H1 (cell line): Measurements from ENCODE around the gene TFR2. TPM values are rescaled to one million over a fixed set of nuclear protein-coding genes. Genes with fewer than 3 reads are reported as not detected.

Source experiments
- CTCF ChIA-PET: fragments of 300-600 bp; sonication (Branson Sonifier 250); formaldehyde crosslinking; loops from one replicate; lab custom pipeline; 2021; ENCODE audit not compliant: partially characterized antibody; lab: Charles Lee
- POLR2A ChIA-PET: fragments of 300-600 bp; sonication (Branson Sonifier 250); formaldehyde crosslinking; loops from one replicate; lab custom pipeline; 2021; ENCODE audit warnings: inconsistent platforms; ENCODE audit not compliant: partially characterized antibody; lab: Charles Lee
- DNase-seq, 2 experiments: peaks; one replicate each; pipeline versions ENCODE4 v3.0.0 to v3.0.0-alpha.2; 2010 to 2022; ENCODE audit warnings: low spot score in 2 of 2, low read depth in 1 of 2, mixed read lengths in 1 of 2
- FAIRE-seq: peaks from 2 replicates; lab custom pipeline; 2011; peaks lifted over from hg19 to GRCh38; lab: Jason Lieb, UNC
- H2AFZ ChIP-seq: 2 replicates; pipeline ENCODE4 v1.8.1; 2012; ENCODE audit warnings: low read length, inconsistent platforms
- H2AK5ac ChIP-seq: 2 replicates; pipeline ENCODE4 v1.6.1; 2013; ENCODE audit warnings: low read depth, low read length
- H2BK120ac ChIP-seq: replicated peaks from 2 replicates; pipeline ENCODE3; 2013; ENCODE audit warnings: low read depth, low read length, inconsistent platforms
- H2BK12ac ChIP-seq: 2 replicates; pipeline ENCODE4 v1.6.1; 2013; ENCODE audit warnings: low read depth, low read length
- H2BK15ac ChIP-seq: 2 replicates; pipeline ENCODE4 v1.6.1; 2013; ENCODE audit warnings: low read length
- H2BK20ac ChIP-seq: 2 replicates; pipeline ENCODE4 v1.6.1; 2013; ENCODE audit warnings: low read length
- H2BK5ac ChIP-seq: 2 replicates; pipeline ENCODE4 v1.6.1; 2013; ENCODE audit warnings: low read depth, low read length
- H3K14ac ChIP-seq: 2 replicates; pipeline ENCODE4 v1.6.1; 2013; ENCODE audit warnings: inconsistent platforms; ENCODE audit not compliant: insufficient read length
- H3K18ac ChIP-seq: 2 replicates; pipeline ENCODE4 v1.6.1; 2013; ENCODE audit warnings: low read length; ENCODE audit errors: extremely low read depth
- H3K23ac ChIP-seq: 2 replicates; pipeline ENCODE4 v1.6.1; 2013; ENCODE audit warnings: inconsistent platforms; ENCODE audit not compliant: insufficient read length
- H3K23me2 ChIP-seq: 2 replicates; pipeline ENCODE4 v1.6.1; 2013; ENCODE audit warnings: low read depth, low read length
- H3K27ac ChIP-seq: 2 replicates; pipeline ENCODE4 v1.6.1; 2011; ENCODE audit warnings: low read depth, low read length, inconsistent platforms
- H3K27me3 ChIP-seq, 4 experiments: replicated peaks in 1 of 4; 1 replicate in 1 of 4; 2 replicates in 3 of 4; pipeline versions ENCODE4 v1.6.1 to v1.8.1; 2011 to 2013; ENCODE audit warnings: low read length in 3 of 4, mild to moderate bottlenecking in 3 of 4, inconsistent platforms in 2 of 4, mixed read lengths in 2 of 4, moderate library complexity in 1 of 4; ENCODE audit not compliant: control insufficient read depth in 3 of 4, insufficient read depth in 3 of 4; ENCODE audit errors: extremely low read depth in 1 of 4
- H3K36me3 ChIP-seq, 4 experiments: 2 replicates each; pipeline versions ENCODE4 v1.6.1 to v1.8.1; 2011 to 2013; ENCODE audit warnings: mild to moderate bottlenecking in 4 of 4, low read length in 3 of 4, moderate library complexity in 2 of 4, control low read depth in 1 of 4, inconsistent platforms in 1 of 4; ENCODE audit not compliant: insufficient read depth in 4 of 4, control insufficient read depth in 2 of 4
- H3K4ac ChIP-seq: replicated peaks from 2 replicates; pipeline ENCODE3; 2013; ENCODE audit warnings: low read length, low read depth, mixed read lengths, inconsistent platforms; ENCODE audit not compliant: insufficient read length
- H3K4me1 ChIP-seq, 4 experiments: replicated peaks in 1 of 4; 1 replicate in 1 of 4; 2 replicates in 3 of 4; pipeline versions ENCODE4 v1.6.1 to v1.8.1; 2011 to 2013; ENCODE audit warnings: low read length in 3 of 4, inconsistent platforms in 2 of 4, mixed read lengths in 1 of 4; ENCODE audit not compliant: insufficient read depth in 4 of 4, control insufficient read depth in 3 of 4
- H3K4me2 ChIP-seq, 2 experiments: 2 replicates each; pipeline versions ENCODE4 v1.6.1 to v1.8.1; 2011 to 2013; ENCODE audit warnings: low read depth in 2 of 2, low read length in 2 of 2, control low read depth in 1 of 2, inconsistent platforms in 1 of 2, mild to moderate bottlenecking in 1 of 2; ENCODE audit not compliant: insufficient read depth in 1 of 2
- H3K4me3 ChIP-seq, 4 experiments: fragments of 200-600, 300-600 bp in 1 of 4; sonication (generic), shearing (Covaris generic), sonication (Bioruptor Twin) in 1 of 4; 2 replicates each; pipeline versions ENCODE4 v1.5.1 to v1.8.1; 2011 to 2016; ENCODE audit warnings: low read length in 4 of 4, low read depth in 3 of 4, control low read depth in 2 of 4, inconsistent platforms in 2 of 4, mild to moderate bottlenecking in 2 of 4, mixed read lengths in 1 of 4, moderate library complexity in 1 of 4; ENCODE audit not compliant: insufficient read depth in 2 of 4; ENCODE audit errors: extremely low read depth in 1 of 4
- H3K56ac ChIP-seq: replicated peaks from 2 replicates; pipeline ENCODE3; 2013; ENCODE audit warnings: low read depth, mild to moderate bottlenecking, mixed read lengths, low read length, inconsistent platforms; ENCODE audit not compliant: insufficient read length
- H3K79me1 ChIP-seq: 2 replicates; pipeline ENCODE4 v1.6.1; 2013; ENCODE audit warnings: low read depth, low read length, control low read depth
- H3K79me2 ChIP-seq, 2 experiments: 2 replicates each; pipeline versions ENCODE4 v1.6.1 to v1.8.1; 2012 to 2013; ENCODE audit warnings: low read length in 2 of 2, mild to moderate bottlenecking in 2 of 2, inconsistent platforms in 1 of 2; ENCODE audit not compliant: insufficient read depth in 2 of 2, control insufficient read depth in 1 of 2
- H3K9ac ChIP-seq, 4 experiments: replicated peaks in 1 of 4; 1 replicate in 1 of 4; 2 replicates in 3 of 4; pipeline versions ENCODE4 v1.6.1 to v1.8.1; 2011 to 2013; ENCODE audit warnings: low read depth in 3 of 4, low read length in 3 of 4, control low read depth in 2 of 4, mild to moderate bottlenecking in 2 of 4, moderate library complexity in 2 of 4, inconsistent platforms in 1 of 4; ENCODE audit errors: extremely low read depth in 1 of 4
- H3K9me3 ChIP-seq, 2 experiments: 2 replicates each; pipeline versions ENCODE4 v1.6.1 to v1.8.1; 2012 to 2013; ENCODE audit warnings: mild to moderate bottlenecking in 2 of 2, moderate library complexity in 2 of 2, control low read depth in 1 of 2, inconsistent platforms in 1 of 2, low read depth in 1 of 2, low read length in 1 of 2, mixed read lengths in 1 of 2; ENCODE audit not compliant: insufficient read depth in 2 of 2
- H4K20me1 ChIP-seq, 2 experiments: replicated peaks in 1 of 2; 2 replicates each; pipeline versions ENCODE3 to v1.8.1; 2011 to 2013; ENCODE audit warnings: inconsistent platforms in 2 of 2, low read length in 2 of 2, mild to moderate bottlenecking in 1 of 2; ENCODE audit not compliant: insufficient read depth in 2 of 2, control insufficient read depth in 1 of 2
- H4K5ac ChIP-seq: 2 replicates; pipeline ENCODE4 v1.6.1; 2013; ENCODE audit warnings: low read length, low read depth, mixed read lengths, inconsistent platforms; ENCODE audit not compliant: insufficient read length
- H4K8ac ChIP-seq: 2 replicates; pipeline ENCODE4 v1.8.0; 2013; ENCODE audit warnings: mild to moderate bottlenecking, moderate library complexity, low read length, inconsistent platforms; ENCODE audit not compliant: insufficient read depth; ENCODE audit errors: extremely low read depth
- H4K91ac ChIP-seq: replicated peaks from 2 replicates; pipeline ENCODE3; 2013; ENCODE audit warnings: low read length, mixed read lengths, inconsistent platforms; ENCODE audit not compliant: insufficient read length
- ASH2L ChIP-seq: fragments of 200-600, 300-600 bp; sonication (generic); IDR thresholded peaks from one replicate; pipeline ENCODE4 v1.7.1; 2017; ENCODE audit warnings: low read length
- EGR1 ChIP-seq: IDR thresholded peaks from 2 replicates; pipeline ENCODE4 v1.6.1; 2011; ENCODE audit warnings: low read depth, low read length, borderline replicate concordance
- FOSL1 ChIP-seq: IDR thresholded peaks from 2 replicates; pipeline ENCODE4 v1.6.1; 2011; ENCODE audit warnings: mild to moderate bottlenecking, low read depth, low read length, moderate library complexity; ENCODE audit not compliant: insufficient read depth
- MAFK ChIP-seq: IDR thresholded peaks from 2 replicates; pipeline ENCODE4 v1.6.1; 2012; ENCODE audit warnings: low read depth, mild to moderate bottlenecking, improper control_type of control experiment, low read length
- SP1 ChIP-seq: IDR thresholded peaks from 2 replicates; pipeline ENCODE4 v1.6.1; 2011; ENCODE audit warnings: low read depth, low read length
- TAF1 ChIP-seq: IDR thresholded peaks from 2 replicates; pipeline ENCODE4 v1.6.1; 2011; ENCODE audit warnings: mild to moderate bottlenecking, low read depth, low read length
- TAF7 ChIP-seq: optimal IDR thresholded peaks from 2 replicates; pipeline ENCODE3; 2011; ENCODE audit warnings: low read depth, mild to moderate bottlenecking, inconsistent platforms, low read length, moderate library complexity, borderline replicate concordance
- TBP ChIP-seq: IDR thresholded peaks from 2 replicates; pipeline ENCODE4 v1.6.1; 2011; ENCODE audit warnings: low read depth, low read length, improper control_type of control experiment
- TCF12 ChIP-seq: IDR thresholded peaks from 2 replicates; pipeline ENCODE4 v1.6.1; 2011; ENCODE audit warnings: low read depth, mild to moderate bottlenecking, low read length
- USF2 ChIP-seq: IDR thresholded peaks from 2 replicates; pipeline ENCODE4 v1.6.1; 2011; ENCODE audit warnings: low read length, improper control_type of control experiment
- ZNF274 ChIP-seq: IDR thresholded peaks from 2 replicates; pipeline ENCODE4 v1.7.0; 2012; ENCODE audit warnings: low read length, borderline replicate concordance; ENCODE audit errors: extremely low read depth
- WGBS, 2 experiments: shearing (Covaris generic) in 1 of 2; methylation state at CpG; one replicate each; pipeline versions ENCODE4 v1.1.6 to v1.1.7; 2013 to 2015; ENCODE audit warnings: low lambda C conversion rate in 2 of 2, mixed read lengths in 2 of 2, inconsistent platforms in 1 of 2, low coverage in 1 of 2, missing lambda C conversion rate in 1 of 2; ENCODE audit not compliant: insufficient replicate concordance in 2 of 2, insufficient coverage in 1 of 2, insufficient read length in 1 of 2; ENCODE audit errors: extremely low coverage in 1 of 2, missing lambda C conversion rate in 1 of 2; 5-methylcytosine and 5-hydroxymethylcytosine counted together
- polyA plus RNA-seq, 7 experiments: library from polyadenylated mRNA; depleted of rRNA in 3 of 7; stranded (reverse) in 5 of 7; unstranded in 2 of 7; fragments of >200 nt in 5 of 7; fragments of 200-250 nt in 2 of 7; gene quantifications; 1 replicate in 5 of 7; 2 replicates in 1 of 7; 4 replicates in 1 of 7; pipeline versions ENCODE4 v1.2.1 to v1.2.3, GENCODE V29; 2011 to 2013; ENCODE audit warnings: missing spikeins in 2 of 7, mixed read lengths in 2 of 7
- total RNA-seq: library from RNA; stranded (reverse); fragmentation: NEBNext Ultra II Directional; extraction: Animal tissue kit (Norgen Biotek cat#: 25700); gene quantifications from 2 replicates; pipeline ENCODE4 v1.2.1, GENCODE V29; 2021

The TFR2 gene
- total and polyA plus RNA-seq, 2 of the 8 experiments (the other 6 are each of a cell fraction or from before 2014, with no cell fraction given): 4.6 to 5.7 TPM

- CTCF ChIA-PET: interaction anchor here (0.9 to 4.8 kb wide), 5 partner anchors 10 to 181 kb away, joined by 3 to 53 read pairs (median 5); partner anchors contain the start of genes FBXO24 and LRCH4
- H3K4me2 ChIP-seq: no peak overlapping the region
- DNase-seq: no peak
- TF ChIP-seq MAFK (no peak), TAF7 (no peak), TCF12 (no peak), TBP (no peak), ZNF274 (no peak), ASH2L (no peak), FOSL1 (no peak), SP1 (no peak), USF2 (no peak), EGR1 (no peak), TAF1 (no peak)
Measured at GRCh38 chr7:100574362-100575205, 66.8 kb downstream of the TFR2 start.

More at GRCh38 chr7:100574362-100575205, 66.8 kb downstream of the TFR2 start:
- Histone ChIP-seq H3K79me1 (peaks cover 2% of the 10 kb centered on the region; the same call in 1 of the 2 replicates), H3K27me3 (peaks cover 0 to 4% (median under 1%) of the 10 kb centered on the region in 4 experiments; a peak in 1 of 7 replicates), H3K23me2 (peaks cover 7% of the 10 kb centered on the region; the same call in 1 of the 2 replicates), H3K18ac (no peak overlapping the region), H4K20me1 (peaks cover 0 to 10% of the 10 kb centered on the region in 2 experiments), H2AK5ac (no peak overlapping the region), H3K23ac (no peak overlapping the region), H2BK15ac (no peak overlapping the region), H2BK20ac (no peak overlapping the region), H3K14ac (no peak overlapping the region), H3K4ac (no peak overlapping the region), H3K4me3 (no peak overlapping the region), H3K9ac (no peak overlapping the region), H4K8ac (no peak overlapping the region), H4K91ac (no peak overlapping the region), H2AFZ (no peak overlapping the region), H3K36me3 (peaks cover 3 to 24% (median 16%) of the 10 kb centered on the region in 4 experiments; a peak in 5 of 8 replicates), H2BK120ac (no peak overlapping the region), H3K9me3 (no peaks in the 10 kb centered on the region), H3K56ac (no peak overlapping the region), H2BK12ac (no peak overlapping the region), H3K4me1 (peaks cover 0 to 26% (median 20%) of the 10 kb centered on the region in 4 experiments; a peak in 6 of 7 replicates), H3K27ac (no peak overlapping the region), H3K79me2 (no peaks in the 10 kb centered on the region), H2BK5ac (no peak overlapping the region), H4K5ac (no peak overlapping the region)
- POLR2A ChIA-PET: interaction anchor here (0.6 to 4.8 kb wide), 2 partner anchors 10 to 14 kb away, joined by 3 to 83 read pairs; partner anchors contain the start of genes FBXO24 and LRCH4
- no peak for FAIRE-seq
- 95% methylated on average over 29 of the region's 44 CpGs; no CpG with 5 or more reads in 1 of the 2 experiments for WGBS, 2 experiments
